Measurements from ENCODE around the gene AGTPBP1. TPM values are rescaled to one million over a fixed set of nuclear protein-coding genes. Genes with fewer than 3 reads are reported as not detected.

The AGTPBP1 gene
- total RNA-seq, 2 experiments from 2014 or later, result 43.9 to 46.4 TPM

- Mint-ChIP-seq H3K4me3 (no peak overlapping the region), H3K4me1 (ENCODE audit: low read depth) (peaks cover 5% of the 10 kb centered on the region), H3K27ac (no peak overlapping the region), H3K36me3 (ENCODE audit: low read depth) (peaks cover 21% of the 10 kb centered on the region), H3K9me3 (no peaks in the 10 kb centered on the region), H3K27me3 (no peaks in the 10 kb centered on the region)
- POLR2A ChIA-PET, result interaction anchor here (0.8 to 1.5 kb wide), 2 partner anchors 30 to 47 kb away, joined by 3 read pairs; no protein-coding TSS in a partner anchor
- no peak for DNase-seq
- TF ChIP-seq, protein P1, sequence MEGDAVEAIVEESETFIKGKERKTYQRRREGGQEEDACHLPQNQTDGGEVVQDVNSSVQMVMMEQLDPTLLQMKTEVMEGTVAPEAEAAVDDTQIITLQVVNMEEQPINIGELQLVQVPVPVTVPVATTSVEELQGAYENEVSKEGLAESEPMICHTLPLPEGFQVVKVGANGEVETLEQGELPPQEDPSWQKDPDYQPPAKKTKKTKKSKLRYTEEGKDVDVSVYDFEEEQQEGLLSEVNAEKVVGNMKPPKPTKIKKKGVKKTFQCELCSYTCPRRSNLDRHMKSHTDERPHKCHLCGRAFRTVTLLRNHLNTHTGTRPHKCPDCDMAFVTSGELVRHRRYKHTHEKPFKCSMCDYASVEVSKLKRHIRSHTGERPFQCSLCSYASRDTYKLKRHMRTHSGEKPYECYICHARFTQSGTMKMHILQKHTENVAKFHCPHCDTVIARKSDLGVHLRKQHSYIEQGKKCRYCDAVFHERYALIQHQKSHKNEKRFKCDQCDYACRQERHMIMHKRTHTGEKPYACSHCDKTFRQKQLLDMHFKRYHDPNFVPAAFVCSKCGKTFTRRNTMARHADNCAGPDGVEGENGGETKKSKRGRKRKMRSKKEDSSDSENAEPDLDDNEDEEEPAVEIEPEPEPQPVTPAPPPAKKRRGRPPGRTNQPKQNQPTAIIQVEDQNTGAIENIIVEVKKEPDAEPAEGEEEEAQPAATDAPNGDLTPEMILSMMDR (IDR thresholded peaks at IDR 0.05), result no peak
- CTCF ChIA-PET, result interaction anchor here (1.7 kb wide), 1 partner anchor 40 kb away, joined by 6 read pairs; no protein-coding TSS in a partner anchor
- intact Hi-C loops (cut with micrococcal nuclease), result no loop called here
- peak; percentile 27 for ATAC-seq
Measured at GRCh38 chr9:85569988-85570387, 171.8 kb downstream of the AGTPBP1 start.

DNA sequence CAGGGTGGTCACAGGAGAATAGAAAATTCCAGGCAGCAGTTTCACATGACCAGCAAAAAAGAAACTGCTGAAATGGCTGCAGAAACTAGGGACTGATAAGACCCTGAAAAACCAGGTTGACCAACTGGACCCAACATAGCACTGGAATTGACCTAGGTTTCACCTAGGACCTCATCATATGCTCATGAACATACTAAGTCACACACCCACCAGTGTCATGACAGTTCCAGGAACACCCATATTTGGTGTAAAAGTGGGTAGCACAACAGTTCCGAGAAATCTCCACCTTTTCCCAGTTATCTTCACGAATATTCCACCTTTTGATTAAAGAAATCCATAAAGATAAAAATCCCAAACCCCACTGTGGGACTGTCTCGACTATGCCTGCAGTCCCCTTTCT is 182.2 kb downstream of the AGTPBP1 start:
- Mint-ChIP-seq H3K9me3 (no peaks in the 10 kb centered on the region), H3K36me3 (ENCODE audit: low read depth) (peaks cover 8% of the 10 kb centered on the region), H3K4me1 (ENCODE audit: low read depth) (no peaks in the 10 kb centered on the region), H3K27ac (no peak overlapping the region), H3K4me3 (no peak overlapping the region), H3K27me3 (no peaks in the 10 kb centered on the region)
- intact Hi-C loops (cut with micrococcal nuclease), result no loop called here
- ChIA-PET POLR2A (no interaction called here), CTCF (no interaction called here)
- no peak for ATAC-seq
- no peak for DNase-seq
- TF ChIP-seq, protein P1 (IDR thresholded peaks at IDR 0.05), result no peak

DNA sequence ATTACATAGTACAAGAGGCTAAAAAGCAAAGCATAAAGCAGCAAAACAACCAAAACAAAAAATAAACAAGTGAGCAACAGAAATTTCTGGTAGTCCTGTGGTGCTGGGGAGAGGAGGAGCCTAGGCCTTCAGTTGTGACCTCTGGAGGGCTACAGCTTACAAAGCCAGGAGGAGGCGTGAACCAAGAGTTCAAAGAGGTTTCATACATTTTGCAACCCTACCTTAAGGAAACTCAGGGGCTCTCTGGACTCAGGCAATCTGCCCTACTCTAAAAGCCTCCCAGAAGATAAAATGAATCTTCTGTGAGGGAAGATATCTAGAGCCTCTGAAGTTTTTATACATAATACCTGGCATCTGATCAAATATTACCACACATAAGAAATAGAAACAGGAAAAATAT is 187.4 kb downstream of the AGTPBP1 start:
- DNase-seq (no peak), ATAC-seq (no peak)
- H3K9me3 Mint-ChIP-seq, result no peaks in the 10 kb centered on the region
- H3K27me3 Mint-ChIP-seq, result no peaks in the 10 kb centered on the region
- no peak overlapping the region for H3K4me3 Mint-ChIP-seq
- no peak overlapping the region for H3K27ac Mint-ChIP-seq
- no peaks in the 10 kb centered on the region for H3K4me1 Mint-ChIP-seq (ENCODE audit: low read depth)
- intact Hi-C loops (cut with micrococcal nuclease), result no loop called here
- CTCF ChIA-PET, result no interaction called here
- TF ChIP-seq, protein P1 (IDR thresholded peaks at IDR 0.05), result no peak
- H3K36me3 Mint-ChIP-seq (ENCODE audit: low read depth), result peaks cover 5% of the 10 kb centered on the region
- POLR2A ChIA-PET, result no interaction called here

DNA sequence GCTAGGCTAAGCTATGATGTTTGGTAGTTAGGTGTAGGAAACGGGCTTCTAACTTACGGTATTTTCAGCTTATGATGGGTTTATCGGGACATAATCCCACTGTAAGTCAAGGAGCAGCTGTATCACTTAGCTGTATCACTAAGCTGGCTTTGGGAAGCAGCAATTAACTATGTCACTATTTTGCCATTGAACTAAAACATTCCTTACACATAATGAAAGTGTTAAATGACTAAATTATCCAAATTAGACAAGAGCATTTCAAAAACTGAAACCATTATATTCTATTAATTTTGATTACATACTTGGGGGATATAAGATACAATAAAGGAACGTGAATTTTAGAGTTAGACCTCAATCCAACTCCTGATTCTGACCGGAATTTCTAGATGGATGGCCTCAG is 188.3 kb downstream of the AGTPBP1 start:
- DNase-seq (no peak), ATAC-seq (no peak)
- intact Hi-C loops (cut with micrococcal nuclease), result no loop called here
- TF ChIP-seq, protein P1 (IDR thresholded peaks at IDR 0.05), result no peak
- Mint-ChIP-seq H3K27me3 (no peaks in the 10 kb centered on the region), H3K9me3 (no peaks in the 10 kb centered on the region), H3K4me3 (no peak overlapping the region), H3K4me1 (ENCODE audit: low read depth) (no peaks in the 10 kb centered on the region), H3K36me3 (ENCODE audit: low read depth) (peaks cover 5% of the 10 kb centered on the region), H3K27ac (no peak overlapping the region)
- POLR2A ChIA-PET, result no interaction called here
- CTCF ChIA-PET, result no interaction called here

DNA sequence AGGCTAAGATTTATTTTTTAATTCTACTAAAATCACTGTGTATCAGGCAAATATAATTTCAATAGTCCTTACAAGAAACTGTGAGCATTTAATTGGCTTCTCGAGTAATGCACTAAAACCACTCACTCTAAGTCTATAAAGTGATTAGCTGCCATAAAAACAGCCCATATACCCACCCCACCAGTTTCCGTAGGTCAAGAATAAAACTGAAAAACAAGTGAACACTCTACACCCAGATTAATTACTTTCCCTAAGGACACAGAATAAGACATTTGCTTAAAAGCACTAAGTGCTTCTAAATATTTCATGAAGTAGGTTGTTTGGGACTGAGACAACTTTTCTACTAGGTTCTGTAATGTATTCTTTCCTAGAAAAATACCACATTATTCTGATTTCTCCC is 194.2 kb downstream of the AGTPBP1 start:
- ChIA-PET POLR2A (no interaction called here), CTCF (no interaction called here)
- Mint-ChIP-seq H3K27ac (no peak overlapping the region), H3K9me3 (no peaks in the 10 kb centered on the region), H3K4me3 (no peak overlapping the region), H3K4me1 (ENCODE audit: low read depth) (no peaks in the 10 kb centered on the region), H3K27me3 (no peaks in the 10 kb centered on the region), H3K36me3 (ENCODE audit: low read depth) (peaks cover 3% of the 10 kb centered on the region)
- intact Hi-C loops (cut with micrococcal nuclease), result no loop called here
- TF ChIP-seq, protein P1 (IDR thresholded peaks at IDR 0.05), result no peak
- DNase-seq (no peak), ATAC-seq (no peak)

All from activated CD8-positive, alpha-beta T cell treated with anti-CD3 and anti-CD28 coated beads for 36 hours (primary cell).